Chondrocyte (in vitro differentiated cells): ENCODE measurements around the gene ASTN2. TPM values are rescaled to one million over a fixed set of nuclear protein-coding genes. Genes with fewer than 3 reads are reported as not detected.

Experiments used
- DNase-seq: peaks from one replicate; pipeline ENCODE4 v3.0.0; 2021; ENCODE audit warnings: mixed read lengths, low spot score
- H3K27ac Mint-ChIP-seq: one replicate; pipeline ENCODE4 v1.8.0; 2021; ENCODE audit warnings: mild to moderate bottlenecking, moderate library complexity, mixed read lengths; ENCODE audit not compliant: unreplicated experiment
- H3K27me3 Mint-ChIP-seq: 2 replicates; pipeline ENCODE4 v1.8.0; 2021; ENCODE audit warnings: low read depth, mixed read lengths
- H3K36me3 Mint-ChIP-seq: 2 replicates; pipeline ENCODE4 v1.8.0; 2021; ENCODE audit warnings: low read depth, mixed read lengths
- H3K4me1 Mint-ChIP-seq: 2 replicates; pipeline ENCODE4 v1.8.0; 2021; ENCODE audit warnings: low read depth, mild to moderate bottlenecking, mixed read lengths
- H3K4me3 Mint-ChIP-seq: one replicate; pipeline ENCODE4 v1.8.0; 2021; ENCODE audit warnings: mild to moderate bottlenecking, moderate library complexity, mixed read lengths; ENCODE audit not compliant: unreplicated experiment
- H3K9me3 Mint-ChIP-seq: 2 replicates; pipeline ENCODE4 v1.8.0; 2021; ENCODE audit warnings: low read depth, mixed read lengths
- total RNA-seq: library from RNA; stranded (reverse); gene quantifications from 3 replicates; pipeline ENCODE4 v1.2.1, GENCODE V29; 2021
- TF ChIP-seq, protein P1 (sequence below): fragments of 200-600 bp; sonication (generic); IDR thresholded peaks from 2 replicates; pipeline ENCODE4 v1.5.0; 2021; ENCODE audit warnings: antibody characterized with exemption, mild to moderate bottlenecking, moderate library complexity

Gene ASTN2
- total RNA-seq, 1 donor from 2014 or later = 3.6 TPM

GRCh38 chr9:116644091-116644688 lies 770.7 kb downstream of the ASTN2 start:
- Mint-ChIP-seq H3K27ac (no peak overlapping the region), H3K4me1 (peaks cover 8% of the 10 kb centered on the region), H3K9me3 (no peaks in the 10 kb centered on the region), H3K36me3 (no peaks in the 10 kb centered on the region), H3K27me3 (no peaks in the 10 kb centered on the region), H3K4me3 (no peak overlapping the region)
- no peak for DNase-seq
- TF ChIP-seq, protein P1, sequence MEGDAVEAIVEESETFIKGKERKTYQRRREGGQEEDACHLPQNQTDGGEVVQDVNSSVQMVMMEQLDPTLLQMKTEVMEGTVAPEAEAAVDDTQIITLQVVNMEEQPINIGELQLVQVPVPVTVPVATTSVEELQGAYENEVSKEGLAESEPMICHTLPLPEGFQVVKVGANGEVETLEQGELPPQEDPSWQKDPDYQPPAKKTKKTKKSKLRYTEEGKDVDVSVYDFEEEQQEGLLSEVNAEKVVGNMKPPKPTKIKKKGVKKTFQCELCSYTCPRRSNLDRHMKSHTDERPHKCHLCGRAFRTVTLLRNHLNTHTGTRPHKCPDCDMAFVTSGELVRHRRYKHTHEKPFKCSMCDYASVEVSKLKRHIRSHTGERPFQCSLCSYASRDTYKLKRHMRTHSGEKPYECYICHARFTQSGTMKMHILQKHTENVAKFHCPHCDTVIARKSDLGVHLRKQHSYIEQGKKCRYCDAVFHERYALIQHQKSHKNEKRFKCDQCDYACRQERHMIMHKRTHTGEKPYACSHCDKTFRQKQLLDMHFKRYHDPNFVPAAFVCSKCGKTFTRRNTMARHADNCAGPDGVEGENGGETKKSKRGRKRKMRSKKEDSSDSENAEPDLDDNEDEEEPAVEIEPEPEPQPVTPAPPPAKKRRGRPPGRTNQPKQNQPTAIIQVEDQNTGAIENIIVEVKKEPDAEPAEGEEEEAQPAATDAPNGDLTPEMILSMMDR = no peak

- no peak overlapping the region for H3K27ac Mint-ChIP-seq
- no peaks in the 10 kb centered on the region for H3K27me3 Mint-ChIP-seq
- H3K4me3 Mint-ChIP-seq = no peak overlapping the region
- no peaks in the 10 kb centered on the region for H3K9me3 Mint-ChIP-seq
- TF ChIP-seq, protein P1 = no peak
- H3K36me3 Mint-ChIP-seq = no peaks in the 10 kb centered on the region
- peaks cover 13% of the 10 kb centered on the region for H3K4me1 Mint-ChIP-seq
- DNase-seq = no peak
Observed at GRCh38 chr9:116643691-116644090, 771.2 kb downstream of the ASTN2 start.

GRCh38 chr9:116641292-116642059 lies 773.4 kb downstream of the ASTN2 start:
- TF ChIP-seq, protein P1 = no peak
- H3K27ac Mint-ChIP-seq = no peak overlapping the region
- no peaks in the 10 kb centered on the region for H3K27me3 Mint-ChIP-seq
- DNase-seq = no peak
- H3K4me1 Mint-ChIP-seq = peaks cover 8% of the 10 kb centered on the region
- no peaks in the 10 kb centered on the region for H3K9me3 Mint-ChIP-seq
- no peak overlapping the region for H3K4me3 Mint-ChIP-seq
- no peaks in the 10 kb centered on the region for H3K36me3 Mint-ChIP-seq

GRCh38 chr9:116639251-116639741 lies 775.6 kb downstream of the ASTN2 start:
- DNase-seq = no peak

GRCh38 chr9:116635908-116636307 lies 778.9 kb downstream of the ASTN2 start:
- Mint-ChIP-seq H3K36me3 (no peaks in the 10 kb centered on the region), H3K9me3 (no peaks in the 10 kb centered on the region), H3K4me3 (no peak overlapping the region), H3K27me3 (no peaks in the 10 kb centered on the region), H3K4me1 (peaks cover 8% of the 10 kb centered on the region), H3K27ac (no peak overlapping the region)
- TF ChIP-seq, protein P1 = no peak
- no peak for DNase-seq

More at GRCh38 chr9:116639251-116639741, 775.6 kb downstream of the ASTN2 start:
- Mint-ChIP-seq H3K9me3 (no peaks in the 10 kb centered on the region), H3K4me1 (peaks cover 8% of the 10 kb centered on the region), H3K4me3 (no peak overlapping the region), H3K27ac (no peak overlapping the region), H3K36me3 (no peaks in the 10 kb centered on the region), H3K27me3 (no peaks in the 10 kb centered on the region)
- TF ChIP-seq, protein P1 = no peak
